Kidney glomerular epithelial cell (primary cell): Measurements from ENCODE around the gene PRRX2.

ENCODE experiments used
- DNase-seq: peaks from one replicate; lab custom pipeline; 2025; lab: John Stamatoyannopoulos, UW

PRRX2 gene

GRCh38 chr9:129637102-129637501 lies 28.3 kb upstream of the PRRX2 start:
- no peak for DNase-seq

GRCh38 chr9:129637673-129638439 lies 27.6 kb upstream of the PRRX2 start:
- no peak for DNase-seq

GRCh38 chr9:129639034-129639630 lies 26.3 kb upstream of the PRRX2 start:
- DNase-seq: no peak

- DNase-seq: no peak
Measured at GRCh38 chr9:129639756-129640085, 25.7 kb upstream of the PRRX2 start.

- DNase-seq: no peak
Measured at GRCh38 chr9:129640086-129640870, 25.2 kb upstream of the PRRX2 start.

- DNase-seq: no peak
Measured at GRCh38 chr9:129640871-129641749, 24.3 kb upstream of the PRRX2 start.

GRCh38 chr9:129641750-129642585 lies 23.5 kb upstream of the PRRX2 start, which contains the start of gene ASB6:
ASB6 (minus strand) TSS chr9:129642151; CDS start chr9:129641999, 152 bp downstream.
- peak; percentile 95 for DNase-seq

GRCh38 chr9:129643706-129644105 lies 21.7 kb upstream of the PRRX2 start:
- no peak for DNase-seq

- no peak for DNase-seq
Measured at GRCh38 chr9:129644365-129644764, 21.1 kb upstream of the PRRX2 start.

- DNase-seq: no peak
Measured at GRCh38 chr9:129644902-129645301, 20.5 kb upstream of the PRRX2 start.

GRCh38 chr9:129646252-129646651 lies 19.2 kb upstream of the PRRX2 start:
- no peak for DNase-seq

GRCh38 chr9:129646654-129647053 lies 18.8 kb upstream of the PRRX2 start:
- DNase-seq: no peak

GRCh38 chr9:129647635-129648034 lies 17.8 kb upstream of the PRRX2 start:
- DNase-seq: no peak

- no peak for DNase-seq
Measured at GRCh38 chr9:129648092-129648763, 17.2 kb upstream of the PRRX2 start.

- DNase-seq: no peak
Measured at GRCh38 chr9:129648764-129649115, 16.7 kb upstream of the PRRX2 start.

- no peak for DNase-seq
Measured at GRCh38 chr9:129649726-129650679, 15.4 kb upstream of the PRRX2 start.

GRCh38 chr9:129650680-129651235 lies 14.7 kb upstream of the PRRX2 start:
- DNase-seq: no peak

GRCh38 chr9:129653823-129654553 lies 11.5 kb upstream of the PRRX2 start:
- DNase-seq: no peak
